Fibroblast of skin of left biceps (primary cell): ENCODE measurements around the gene CAMK2N2.

Experiments
- DNase-seq, 2 experiments: peaks; one replicate each; pipeline ENCODE4 v3.0.0-alpha.2; 2013; ENCODE audit warnings: low read depth in 2 of 2

CAMK2N2 gene

GRCh38 chr3:184261270-184261853 is at the start of gene CAMK2N2:
Gene CAMK2N2 (minus strand): TSS chr3:184261553. CDS start chr3:184261285, 268 bp downstream.
- DNase-seq: no peak

DNA sequence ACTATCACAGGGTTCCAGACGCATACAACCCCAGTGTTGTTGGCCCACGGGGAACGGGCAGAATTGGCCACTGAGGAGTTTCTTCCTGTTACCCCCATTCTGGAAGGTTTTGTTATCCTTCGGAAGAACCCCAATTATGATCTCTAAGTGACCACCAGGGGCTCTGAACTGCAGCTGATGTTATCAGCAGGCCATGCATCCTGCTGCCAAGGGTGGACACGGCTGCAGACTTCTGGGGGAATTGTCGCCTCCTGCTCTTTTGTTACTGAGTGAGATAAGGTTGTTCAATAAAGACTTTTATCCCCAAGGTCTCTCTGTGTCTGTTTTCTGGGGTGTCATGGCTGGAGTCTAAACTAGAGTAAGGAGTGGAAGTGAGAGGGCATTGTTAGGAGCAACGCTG is 47.4 kb upstream of the CAMK2N2 start:
- no peak for DNase-seq

- DNase-seq: no peak
These were observed 46.6 kb upstream of the CAMK2N2 start for GRCh38 chr3:184307915-184308314.

DNA sequence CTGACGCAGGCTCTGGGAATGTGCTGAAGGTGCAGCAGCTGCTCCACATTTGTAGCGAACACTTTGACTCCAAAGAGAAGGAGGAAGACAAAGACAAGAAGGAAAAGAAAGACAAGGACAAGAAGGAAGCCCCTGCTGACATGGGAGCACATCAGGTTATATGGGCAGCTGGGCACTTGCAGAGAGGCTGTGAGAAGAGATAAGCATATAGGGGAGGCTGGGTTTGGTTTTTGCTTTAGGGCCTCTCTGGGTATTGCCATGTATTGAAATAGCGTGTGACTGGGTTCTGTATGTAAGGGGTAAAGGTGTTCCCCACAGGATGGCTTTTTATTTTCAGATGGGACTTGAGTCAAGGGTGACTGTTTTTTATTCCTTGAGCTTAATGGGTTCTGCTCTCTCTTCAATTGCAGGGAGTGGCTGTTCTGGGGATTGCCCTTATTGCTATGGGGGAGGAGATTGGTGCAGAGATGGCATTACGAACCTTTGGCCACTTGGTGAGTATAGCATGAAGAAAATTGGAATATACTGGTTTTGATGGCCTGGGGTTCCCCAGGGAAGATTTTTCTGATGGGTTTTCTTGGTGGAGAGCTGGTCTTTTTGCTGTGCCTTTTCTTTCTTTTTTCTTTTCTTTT is 45.1 kb upstream of the CAMK2N2 start:
- DNase-seq: no peak

DNA sequence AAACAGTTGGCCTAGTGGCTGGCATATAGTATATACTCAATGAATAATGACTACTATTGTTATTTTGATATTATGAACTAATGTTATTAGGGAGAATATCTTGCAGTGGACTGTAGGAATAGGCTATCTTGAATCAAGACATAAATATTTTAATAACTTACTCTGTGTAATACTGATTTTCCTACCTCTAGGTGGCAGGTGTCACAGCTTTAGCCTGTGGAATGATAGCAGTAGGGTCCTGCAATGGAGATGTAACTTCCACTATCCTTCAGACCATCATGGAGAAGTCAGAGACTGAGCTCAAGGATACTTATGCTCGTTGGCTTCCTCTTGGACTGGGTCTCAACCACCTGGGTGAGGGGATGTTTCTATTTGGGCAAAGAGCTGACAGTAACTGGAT is 44.2 kb upstream of the CAMK2N2 start:
- DNase-seq: no peak

- DNase-seq: no peak
These were observed 39.0 kb upstream of the CAMK2N2 start for GRCh38 chr3:184300378-184300720.

GRCh38 chr3:184299488-184300377 is 38.4 kb upstream of the CAMK2N2 start:
- no peak for DNase-seq

- peak; percentile 89 to 93 for DNase-seq
These were observed 37.6 kb upstream of the CAMK2N2 start, which contains the start of gene PSMD2 for GRCh38 chr3:184298759-184299487. Gene PSMD2 (plus strand): TSS chr3:184299241. CDS start chr3:184299267, 26 bp downstream.

GRCh38 chr3:184296616-184297015 is 35.3 kb upstream of the CAMK2N2 start:
- DNase-seq: no peak

DNA sequence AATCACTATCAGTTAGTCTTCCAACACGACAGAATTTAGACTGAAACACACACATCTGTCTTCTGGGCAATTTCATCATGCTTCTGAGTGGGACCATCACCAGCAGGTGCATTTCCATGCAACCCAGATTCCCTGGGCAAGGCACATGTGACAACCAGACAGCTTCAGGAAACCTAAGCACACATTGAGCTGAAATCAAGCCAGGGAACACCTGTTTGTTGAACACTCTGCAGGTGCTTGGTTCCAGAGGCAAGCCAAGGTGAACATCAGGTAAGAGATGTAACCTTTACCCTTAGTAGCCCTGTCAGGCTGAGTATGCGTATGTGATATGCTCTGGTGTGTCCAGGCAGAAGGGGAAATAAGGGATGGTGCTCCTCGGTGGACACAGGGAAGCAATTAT is 34.4 kb upstream of the CAMK2N2 start:
- no peak for DNase-seq

DNA sequence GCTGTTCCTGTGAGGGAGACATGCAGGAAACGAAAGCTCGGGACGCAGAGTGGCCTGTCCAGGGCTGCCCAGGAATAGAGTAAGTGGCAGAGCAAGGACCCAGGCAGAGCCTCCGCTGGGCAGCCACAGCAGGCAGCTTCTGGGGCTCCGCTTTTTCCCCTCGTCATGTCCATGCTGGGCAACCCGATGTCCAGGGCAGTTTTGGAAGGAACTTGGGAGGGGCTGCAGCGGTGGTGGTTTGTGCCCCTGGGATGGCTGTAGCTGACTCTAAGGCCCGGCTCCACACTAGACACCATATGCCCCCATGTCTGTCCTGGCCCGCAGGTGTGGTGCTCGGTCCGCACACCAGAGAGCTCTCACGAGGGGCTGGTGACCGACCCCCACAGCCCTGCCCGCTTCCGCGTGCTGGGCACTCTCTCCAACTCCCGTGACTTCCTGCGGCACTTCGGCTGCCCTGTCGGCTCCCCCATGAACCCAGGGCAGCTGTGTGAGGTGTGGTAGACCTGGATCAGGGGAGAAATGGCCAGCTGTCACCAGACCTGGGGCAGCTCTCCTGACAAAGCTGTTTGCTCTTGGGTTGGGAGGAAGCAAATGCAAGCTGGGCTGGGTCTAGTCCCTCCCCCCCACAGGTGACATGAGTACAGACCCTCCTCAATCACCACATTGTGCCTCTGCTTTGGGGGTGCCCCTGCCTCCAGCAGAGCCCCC is 30.5 kb upstream of the CAMK2N2 start:
- no peak for DNase-seq

DNA sequence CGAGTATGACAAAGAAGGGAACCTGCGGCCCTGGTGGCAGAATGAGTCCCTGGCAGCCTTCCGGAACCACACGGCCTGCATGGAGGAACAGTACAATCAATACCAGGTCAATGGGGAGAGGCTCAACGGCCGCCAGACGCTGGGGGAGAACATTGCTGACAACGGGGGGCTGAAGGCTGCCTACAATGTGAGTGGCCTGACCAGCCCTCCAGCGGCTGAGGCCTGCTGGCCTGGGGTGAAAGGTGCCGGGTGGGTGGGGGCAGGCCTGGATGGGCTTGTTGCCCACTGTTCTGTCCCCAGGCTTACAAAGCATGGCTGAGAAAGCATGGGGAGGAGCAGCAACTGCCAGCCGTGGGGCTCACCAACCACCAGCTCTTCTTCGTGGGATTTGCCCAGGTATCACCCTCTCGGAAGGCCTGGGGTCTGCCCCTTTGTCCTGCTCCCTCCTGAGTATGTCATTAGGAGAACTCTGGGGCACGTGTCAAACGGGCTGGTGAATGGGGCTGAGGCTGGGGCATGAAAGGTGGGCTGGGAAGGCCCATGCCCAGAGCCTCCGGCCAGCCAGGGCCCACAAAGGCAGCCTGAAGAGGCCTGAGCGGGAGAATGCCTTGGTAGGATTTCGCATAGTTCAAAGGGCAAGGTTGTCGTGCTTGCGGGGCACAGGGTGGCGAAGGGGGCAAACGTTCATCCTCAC is 29.8 kb upstream of the CAMK2N2 start:
- DNase-seq: no peak

DNA sequence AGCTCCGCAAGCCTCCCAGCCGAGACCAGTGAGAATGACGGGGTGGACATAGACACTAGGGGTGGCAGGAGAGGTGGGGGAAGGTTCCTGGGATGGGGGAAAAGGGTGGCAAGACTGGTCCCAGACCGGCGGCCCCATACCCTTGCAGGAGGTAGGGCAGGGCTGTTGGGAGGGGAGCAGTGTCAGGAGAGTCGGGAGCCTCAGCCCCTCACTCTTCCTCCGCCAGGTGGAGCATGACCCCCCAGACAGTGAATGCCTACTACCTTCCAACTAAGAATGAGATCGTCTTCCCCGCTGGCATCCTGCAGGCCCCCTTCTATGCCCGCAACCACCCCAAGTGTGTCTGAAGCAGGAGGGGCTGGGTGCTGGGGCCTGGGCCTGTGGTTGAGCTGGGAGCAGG is 29.0 kb upstream of the CAMK2N2 start:
- no peak for DNase-seq

GRCh38 chr3:184289426-184289938 is 28.1 kb upstream of the CAMK2N2 start:
- no peak for DNase-seq

GRCh38 chr3:184284696-184285095 is 23.3 kb upstream of the CAMK2N2 start:
- peak; percentile 13 to 23 for DNase-seq

DNA sequence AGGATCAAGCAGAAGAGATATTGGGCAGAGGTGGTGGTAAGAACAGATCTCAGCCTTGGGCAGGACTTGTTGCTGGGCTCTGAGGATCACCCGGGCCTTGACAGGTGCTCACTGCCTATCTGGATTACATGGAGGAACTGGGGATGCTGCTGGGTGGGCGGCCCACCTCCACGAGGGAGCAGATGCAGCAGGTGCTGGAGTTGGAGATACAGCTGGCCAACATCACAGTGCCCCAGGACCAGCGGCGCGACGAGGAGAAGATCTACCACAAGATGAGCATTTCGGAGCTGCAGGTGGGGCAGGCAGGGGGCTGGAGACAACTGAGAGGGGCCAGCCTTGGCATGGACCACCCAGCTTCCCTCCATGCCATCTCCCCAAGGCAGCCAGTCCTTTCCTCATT is 22.3 kb upstream of the CAMK2N2 start:
- no peak for DNase-seq

DNA sequence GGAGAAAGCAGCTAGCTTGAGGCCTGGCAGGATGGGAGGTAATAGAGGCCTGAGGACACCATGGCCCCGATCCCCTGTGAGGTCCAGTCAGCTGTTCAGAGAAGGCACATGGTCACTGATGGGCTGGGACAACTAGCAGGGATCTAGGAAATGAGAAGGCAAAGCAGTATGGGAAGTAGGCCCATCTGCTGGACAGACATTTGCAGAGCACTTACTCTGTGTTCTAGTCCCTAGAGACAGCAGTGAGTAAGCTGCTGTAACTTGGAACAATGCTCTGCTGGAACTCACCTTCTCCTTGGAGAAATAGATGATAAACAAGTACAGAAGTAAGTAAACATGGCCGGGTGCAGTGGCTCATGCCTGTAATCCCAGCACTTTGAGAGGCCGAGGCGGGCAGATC is 21.6 kb upstream of the CAMK2N2 start:
- no peak for DNase-seq

DNA sequence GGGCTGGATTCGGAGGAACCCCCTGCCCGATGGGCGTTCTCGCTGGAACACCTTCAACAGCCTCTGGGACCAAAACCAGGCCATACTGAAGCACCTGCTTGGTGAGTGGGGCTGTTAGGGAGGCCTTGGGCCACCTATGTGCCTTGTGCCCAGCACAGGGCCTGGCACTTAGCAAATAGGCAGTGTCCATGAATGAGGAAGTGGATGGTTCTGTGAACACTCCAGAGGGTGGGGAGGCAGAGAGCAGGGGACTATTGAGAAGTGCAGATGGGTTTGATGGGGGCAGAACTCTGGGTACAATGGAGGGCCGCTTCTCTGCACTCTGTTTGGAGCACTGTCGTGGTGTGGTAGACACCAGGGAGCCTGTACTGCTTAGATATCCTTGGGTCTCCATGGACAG is 16.0 kb upstream of the CAMK2N2 start:
- DNase-seq: no peak

GRCh38 chr3:184275961-184276910 is 14.9 kb upstream of the CAMK2N2 start, which contains the start of gene ECE2:
Gene ECE2 (plus strand): TSS chr3:184276022. CDS start chr3:184276154, 132 bp downstream.
- DNase-seq: no peak

DNA sequence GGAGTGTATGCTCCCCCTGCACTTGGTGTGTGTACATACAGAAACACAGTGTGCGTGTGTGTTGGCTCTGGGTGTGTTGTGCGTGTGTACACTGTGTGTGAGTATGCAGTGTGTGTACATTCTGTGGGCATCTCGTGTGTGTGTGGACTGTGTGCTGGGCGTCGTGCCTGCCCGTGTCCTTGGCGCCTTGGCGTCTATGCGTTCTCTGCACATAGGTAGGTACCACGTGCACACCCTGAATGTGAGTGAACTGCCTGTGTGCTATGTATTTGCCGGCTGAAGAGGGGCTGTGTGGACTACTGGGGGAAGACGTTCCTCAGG is 14.0 kb upstream of the CAMK2N2 start:
- DNase-seq: no peak
